ENCODE data around the gene YIF1A.

Gene YIF1A

GRCh38 chr11:66262696-66263095, 26.2 kb downstream of the YIF1A start:
- Histone ChIP-seq H3K4me3 (ENCODE audit: low read depth in 1 of 2, low read length in 2 of 2) (no peak overlapping the region), H3K27me3 (ENCODE audit: insufficient read depth, low read length, poor library complexity) (no peaks in the 10 kb centered on the region), H3K9me3 (ENCODE audit: insufficient read depth, low read length, severe bottlenecking) (no peaks in the 10 kb centered on the region), H3K27ac (ENCODE audit: low read length) (no peak overlapping the region), H3K79me2 (ENCODE audit: insufficient read depth, low read length) (peaks cover 24% of the 10 kb centered on the region), H4K20me1 (ENCODE audit: insufficient read depth, low read length) (peaks cover 38% of the 10 kb centered on the region), H3K4me1 (ENCODE audit: insufficient read depth, low read length) (peaks cover 24% of the 10 kb centered on the region), H3K36me3 (ENCODE audit: insufficient read depth, low read length) (peaks cover 80% of the 10 kb centered on the region), H2AFZ (ENCODE audit: low read depth, low read length) (no peak overlapping the region), H3K9ac (ENCODE audit: low read depth, low read length) (no peak overlapping the region), H3K4me2 (ENCODE audit: insufficient read depth, low read length) (no peak overlapping the region)
- ATAC-seq (ENCODE audit: insufficient read depth, low read depth) = no peak
- TF ChIP-seq CTCF (IDR thresholded peaks at IDR 0.05; ENCODE audit: borderline replicate concordance, extremely low read depth, low read length, poor library complexity, severe bottlenecking) (no peak), EZH2 (IDR thresholded peaks at IDR 0.05; ENCODE audit: borderline replicate concordance, low read depth, low read length, severe bottlenecking) (no peak)
- no peak for DNase-seq

- Histone ChIP-seq H3K4me1 (ENCODE audit: insufficient read depth, low read length) (peaks cover 22% of the 10 kb centered on the region), H3K4me3 (ENCODE audit: low read depth in 1 of 2, low read length in 2 of 2) (no peak overlapping the region), H3K79me2 (ENCODE audit: insufficient read depth, low read length) (peaks cover 24% of the 10 kb centered on the region), H3K27ac (ENCODE audit: low read length) (no peak overlapping the region), H3K36me3 (ENCODE audit: insufficient read depth, low read length) (peaks cover 80% of the 10 kb centered on the region), H2AFZ (ENCODE audit: low read depth, low read length) (no peak overlapping the region), H3K9me3 (ENCODE audit: insufficient read depth, low read length, severe bottlenecking) (no peaks in the 10 kb centered on the region), H4K20me1 (ENCODE audit: insufficient read depth, low read length) (peaks cover 38% of the 10 kb centered on the region), H3K9ac (ENCODE audit: low read depth, low read length) (no peak overlapping the region), H3K4me2 (ENCODE audit: insufficient read depth, low read length) (no peak overlapping the region), H3K27me3 (ENCODE audit: insufficient read depth, low read length, poor library complexity) (no peaks in the 10 kb centered on the region)
- DNase-seq (no peak), ATAC-seq (ENCODE audit: insufficient read depth, low read depth) (no peak)
- TF ChIP-seq CTCF (IDR thresholded peaks at IDR 0.05; ENCODE audit: borderline replicate concordance, extremely low read depth, low read length, poor library complexity, severe bottlenecking) = no peak
- no peak for TF ChIP-seq EZH2 (IDR thresholded peaks at IDR 0.05; ENCODE audit: borderline replicate concordance, low read depth, low read length, severe bottlenecking)
Measured at GRCh38 chr11:66262191-66262590, 26.8 kb downstream of the YIF1A start.

- H3K9ac ChIP-seq (ENCODE audit: low read depth, low read length) = no peak overlapping the region
- H3K36me3 ChIP-seq (ENCODE audit: insufficient read depth, low read length) = peaks cover 79% of the 10 kb centered on the region
- H3K4me1 ChIP-seq (ENCODE audit: insufficient read depth, low read length) = peaks cover 24% of the 10 kb centered on the region
- H3K9me3 ChIP-seq (ENCODE audit: insufficient read depth, low read length, severe bottlenecking) = no peaks in the 10 kb centered on the region
- no peak for DNase-seq
- no peak for TF ChIP-seq CTCF (IDR thresholded peaks at IDR 0.05; ENCODE audit: borderline replicate concordance, extremely low read depth, low read length, poor library complexity, severe bottlenecking)
- TF ChIP-seq EZH2 (IDR thresholded peaks at IDR 0.05; ENCODE audit: borderline replicate concordance, low read depth, low read length, severe bottlenecking) = no peak
- H3K4me3 ChIP-seq (ENCODE audit: low read depth in 1 of 2, low read length in 2 of 2) = no peak overlapping the region
- H2AFZ ChIP-seq (ENCODE audit: low read depth, low read length) = no peak overlapping the region
- peaks cover 24% of the 10 kb centered on the region for H3K79me2 ChIP-seq (ENCODE audit: insufficient read depth, low read length)
- peaks cover 32% of the 10 kb centered on the region for H4K20me1 ChIP-seq (ENCODE audit: insufficient read depth, low read length)
- no peak for ATAC-seq (ENCODE audit: insufficient read depth, low read depth)
- H3K27me3 ChIP-seq (ENCODE audit: insufficient read depth, low read length, poor library complexity) = no peaks in the 10 kb centered on the region
- H3K27ac ChIP-seq (ENCODE audit: low read length) = no peak overlapping the region
- no peak overlapping the region for H3K4me2 ChIP-seq (ENCODE audit: insufficient read depth, low read length)
Measured at GRCh38 chr11:66261578-66261977, 27.4 kb downstream of the YIF1A start.

GRCh38 chr11:66259956-66260355, 29.0 kb downstream of the YIF1A start:
- DNase-seq = no peak
- no peak overlapping the region for H2AFZ ChIP-seq (ENCODE audit: low read depth, low read length)
- no peak for ATAC-seq (ENCODE audit: insufficient read depth, low read depth)
- H3K36me3 ChIP-seq (ENCODE audit: insufficient read depth, low read length) = peaks cover 64% of the 10 kb centered on the region
- no peak overlapping the region for H3K9ac ChIP-seq (ENCODE audit: low read depth, low read length)
- H3K27ac ChIP-seq (ENCODE audit: low read length) = no peak overlapping the region
- 0 out of 2 replicates have a peak overlapping the region, but pooled peaks have one; percentile 9 for H3K4me2 ChIP-seq (ENCODE audit: insufficient read depth, low read length)
- H3K4me1 ChIP-seq (ENCODE audit: insufficient read depth, low read length) = peaks cover 30% of the 10 kb centered on the region
- peaks cover 32% of the 10 kb centered on the region for H4K20me1 ChIP-seq (ENCODE audit: insufficient read depth, low read length)
- TF ChIP-seq EZH2 (IDR thresholded peaks at IDR 0.05; ENCODE audit: borderline replicate concordance, low read depth, low read length, severe bottlenecking) (no peak), CTCF (IDR thresholded peaks at IDR 0.05; ENCODE audit: borderline replicate concordance, extremely low read depth, low read length, poor library complexity, severe bottlenecking) (no peak)
- H3K79me2 ChIP-seq (ENCODE audit: insufficient read depth, low read length) = peaks cover 24% of the 10 kb centered on the region
- no peaks in the 10 kb centered on the region for H3K27me3 ChIP-seq (ENCODE audit: insufficient read depth, low read length, poor library complexity)
- H3K9me3 ChIP-seq (ENCODE audit: insufficient read depth, low read length, severe bottlenecking) = no peaks in the 10 kb centered on the region
- H3K4me3 ChIP-seq (ENCODE audit: low read depth in 1 of 2, low read length in 2 of 2) = no peak overlapping the region

All from DND-41 (cell line).